ENCODE results near the gene PRKD1.

DNA sequence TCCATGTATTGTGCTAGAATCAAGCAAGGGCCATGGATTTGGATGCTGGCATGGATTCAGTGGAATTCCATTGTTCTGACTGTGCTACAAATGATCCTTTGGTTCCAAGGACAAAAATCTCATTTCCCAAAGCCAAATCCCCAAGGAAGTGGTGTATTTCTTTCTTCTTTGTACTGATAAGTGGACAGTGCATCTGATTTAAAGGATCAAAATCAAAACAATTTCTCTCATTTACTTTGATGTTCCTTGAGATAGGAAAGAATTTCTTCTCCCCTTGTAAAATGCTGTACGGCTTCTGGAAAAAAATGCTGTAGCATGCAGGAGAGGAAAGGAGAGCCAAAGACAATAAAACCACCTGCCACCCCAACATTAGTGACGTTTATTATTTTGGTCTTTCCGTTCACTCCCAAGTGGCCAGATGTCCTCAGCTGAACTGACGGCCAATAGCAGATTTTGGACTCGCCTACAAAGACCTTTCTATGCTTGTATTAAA lies 185.7 kb downstream of the PRKD1 start:
- TF ChIP-seq, protein P1, sequence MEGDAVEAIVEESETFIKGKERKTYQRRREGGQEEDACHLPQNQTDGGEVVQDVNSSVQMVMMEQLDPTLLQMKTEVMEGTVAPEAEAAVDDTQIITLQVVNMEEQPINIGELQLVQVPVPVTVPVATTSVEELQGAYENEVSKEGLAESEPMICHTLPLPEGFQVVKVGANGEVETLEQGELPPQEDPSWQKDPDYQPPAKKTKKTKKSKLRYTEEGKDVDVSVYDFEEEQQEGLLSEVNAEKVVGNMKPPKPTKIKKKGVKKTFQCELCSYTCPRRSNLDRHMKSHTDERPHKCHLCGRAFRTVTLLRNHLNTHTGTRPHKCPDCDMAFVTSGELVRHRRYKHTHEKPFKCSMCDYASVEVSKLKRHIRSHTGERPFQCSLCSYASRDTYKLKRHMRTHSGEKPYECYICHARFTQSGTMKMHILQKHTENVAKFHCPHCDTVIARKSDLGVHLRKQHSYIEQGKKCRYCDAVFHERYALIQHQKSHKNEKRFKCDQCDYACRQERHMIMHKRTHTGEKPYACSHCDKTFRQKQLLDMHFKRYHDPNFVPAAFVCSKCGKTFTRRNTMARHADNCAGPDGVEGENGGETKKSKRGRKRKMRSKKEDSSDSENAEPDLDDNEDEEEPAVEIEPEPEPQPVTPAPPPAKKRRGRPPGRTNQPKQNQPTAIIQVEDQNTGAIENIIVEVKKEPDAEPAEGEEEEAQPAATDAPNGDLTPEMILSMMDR (IDR thresholded peaks at IDR 0.05), result no peak
- no peak for TF ChIP-seq POLR2A (IDR thresholded peaks at IDR 0.05)
